Measurements from ENCODE around the gene MDFI.

Gene MDFI

GRCh38 chr6:41690541-41691330 lies 52.5 kb downstream of the MDFI start:
- no peak overlapping the region for H3K4me3 ChIP-seq (ENCODE audit: low read depth, low read length)
- no peak overlapping the region for H3K9ac ChIP-seq (ENCODE audit: low read depth, low read length)
- H3K9me3 ChIP-seq (ENCODE audit: control insufficient read depth, insufficient read depth, low read length), result no peaks in the 10 kb centered on the region
- H3K27me3 ChIP-seq (ENCODE audit: control insufficient read depth, insufficient read depth, low read length), result no peaks in the 10 kb centered on the region
- no peaks in the 10 kb centered on the region for H3K36me3 ChIP-seq (ENCODE audit: control insufficient read depth, insufficient read depth, low read length)
- no peak overlapping the region for H3K27ac ChIP-seq (ENCODE audit: low read depth, low read length)
- peaks cover 16% of the 10 kb centered on the region for H3K4me1 ChIP-seq (ENCODE audit: control insufficient read depth, insufficient read depth, low read length)

DNA sequence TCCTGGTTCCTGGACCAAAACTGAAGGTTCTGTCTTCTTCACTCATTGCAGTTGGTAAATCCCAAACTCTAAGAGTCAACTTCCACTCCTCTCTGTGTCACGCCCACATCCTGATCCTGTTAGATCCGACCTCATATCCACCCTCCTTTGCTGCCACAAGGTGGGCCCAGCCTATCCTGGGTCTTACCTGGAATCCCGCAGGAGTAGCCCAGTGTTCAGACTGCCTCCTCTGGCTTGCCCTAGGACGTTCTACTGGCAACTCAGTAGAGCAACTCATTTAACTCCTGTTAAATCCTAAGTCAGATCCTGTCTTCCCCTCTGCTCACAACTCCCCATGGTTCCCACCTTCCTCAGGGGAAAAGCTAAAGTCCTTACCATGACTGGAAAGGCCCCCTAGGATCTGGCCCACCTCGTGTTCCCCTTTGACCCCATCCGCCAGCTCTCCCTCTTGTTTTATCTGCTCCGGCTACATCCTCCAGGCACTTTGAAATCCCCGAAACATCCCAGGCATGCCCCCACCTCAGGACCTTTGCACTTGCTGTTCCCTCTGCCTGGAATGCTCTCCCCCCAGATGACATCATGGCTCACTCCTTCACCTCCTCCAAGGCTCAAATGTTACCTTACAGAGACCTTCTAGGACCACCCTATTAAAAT lies 53.3 kb downstream of the MDFI start:
- Histone ChIP-seq H3K9me3 (ENCODE audit: control insufficient read depth, insufficient read depth, low read length) (no peaks in the 10 kb centered on the region), H3K9ac (ENCODE audit: low read depth, low read length) (no peak overlapping the region), H3K36me3 (ENCODE audit: control insufficient read depth, insufficient read depth, low read length) (no peaks in the 10 kb centered on the region), H3K27ac (ENCODE audit: low read depth, low read length) (no peak overlapping the region), H3K27me3 (ENCODE audit: control insufficient read depth, insufficient read depth, low read length) (no peaks in the 10 kb centered on the region), H3K4me3 (ENCODE audit: low read depth, low read length) (no peak overlapping the region), H3K4me1 (ENCODE audit: control insufficient read depth, insufficient read depth, low read length) (peaks cover 16% of the 10 kb centered on the region)

- no peak overlapping the region for H3K4me3 ChIP-seq (ENCODE audit: low read depth, low read length)
- H3K27ac ChIP-seq (ENCODE audit: low read depth, low read length), result no peak overlapping the region
- H3K36me3 ChIP-seq (ENCODE audit: control insufficient read depth, insufficient read depth, low read length), result no peaks in the 10 kb centered on the region
- H3K27me3 ChIP-seq (ENCODE audit: control insufficient read depth, insufficient read depth, low read length), result no peaks in the 10 kb centered on the region
- peaks cover 13% of the 10 kb centered on the region for H3K4me1 ChIP-seq (ENCODE audit: control insufficient read depth, insufficient read depth, low read length)
- no peaks in the 10 kb centered on the region for H3K9me3 ChIP-seq (ENCODE audit: control insufficient read depth, insufficient read depth, low read length)
- no peak overlapping the region for H3K9ac ChIP-seq (ENCODE audit: low read depth, low read length)
Measured at GRCh38 chr6:41692080-41692675, 53.9 kb downstream of the MDFI start.

GRCh38 chr6:41692730-41693129 lies 54.5 kb downstream of the MDFI start:
- peaks cover 9% of the 10 kb centered on the region for H3K4me1 ChIP-seq (ENCODE audit: control insufficient read depth, insufficient read depth, low read length)
- H3K27me3 ChIP-seq (ENCODE audit: control insufficient read depth, insufficient read depth, low read length), result no peaks in the 10 kb centered on the region
- no peak overlapping the region for H3K4me3 ChIP-seq (ENCODE audit: low read depth, low read length)
- no peaks in the 10 kb centered on the region for H3K9me3 ChIP-seq (ENCODE audit: control insufficient read depth, insufficient read depth, low read length)
- no peak overlapping the region for H3K9ac ChIP-seq (ENCODE audit: low read depth, low read length)
- H3K36me3 ChIP-seq (ENCODE audit: control insufficient read depth, insufficient read depth, low read length), result no peaks in the 10 kb centered on the region
- H3K27ac ChIP-seq (ENCODE audit: low read depth, low read length), result no peak overlapping the region

DNA sequence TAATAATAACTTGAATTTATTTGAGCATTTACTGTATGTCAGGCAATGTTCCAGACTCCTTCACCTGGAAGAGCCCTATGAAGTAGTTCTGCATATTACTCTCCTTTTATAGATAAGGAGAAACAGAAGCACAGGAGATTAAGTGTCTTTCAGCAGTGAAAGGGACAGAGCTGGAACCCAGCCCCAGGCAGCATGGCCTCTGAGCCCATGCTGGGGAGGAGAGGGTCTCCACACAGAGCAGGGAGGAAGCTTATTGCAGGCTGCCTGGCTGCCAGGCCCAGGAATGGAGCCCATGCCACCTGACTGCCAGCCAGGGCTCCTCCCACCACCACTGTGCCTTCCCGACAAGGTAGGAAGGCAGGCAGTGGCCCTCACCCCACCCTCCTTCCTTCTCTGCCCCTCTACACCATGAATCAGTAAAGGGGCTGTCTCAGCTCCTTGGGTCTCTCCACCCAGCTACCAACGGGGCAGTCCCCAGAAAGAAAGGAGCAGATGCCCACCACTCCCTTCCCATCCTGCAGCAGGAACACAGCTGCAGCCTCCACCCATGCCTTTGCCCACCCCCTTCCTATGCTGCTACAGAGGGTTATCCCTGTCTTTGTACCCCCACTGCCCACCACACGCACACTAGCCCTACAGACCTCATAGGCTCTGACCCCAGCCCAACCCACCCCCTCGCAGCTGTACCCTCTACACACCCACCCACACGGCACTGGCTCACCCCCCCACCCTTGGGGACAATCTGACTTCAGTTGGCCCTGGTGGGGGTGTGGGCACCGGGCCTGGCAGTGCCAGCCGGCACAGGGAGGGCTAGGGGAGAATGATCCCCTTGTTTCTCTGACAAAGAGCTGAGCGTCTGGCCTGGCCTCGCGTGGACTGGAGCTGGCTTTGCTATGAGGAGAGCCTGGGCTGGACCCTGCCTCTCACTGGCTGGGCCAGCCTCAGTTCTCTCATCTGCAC lies 55.3 kb downstream of the MDFI start:
- no peak overlapping the region for H3K4me3 ChIP-seq (ENCODE audit: low read depth, low read length)
- H3K9ac ChIP-seq (ENCODE audit: low read depth, low read length), result no peak overlapping the region
- H3K9me3 ChIP-seq (ENCODE audit: control insufficient read depth, insufficient read depth, low read length), result no peaks in the 10 kb centered on the region
- no peaks in the 10 kb centered on the region for H3K27me3 ChIP-seq (ENCODE audit: control insufficient read depth, insufficient read depth, low read length)
- no peak overlapping the region for H3K27ac ChIP-seq (ENCODE audit: low read depth, low read length)
- H3K36me3 ChIP-seq (ENCODE audit: control insufficient read depth, insufficient read depth, low read length), result no peaks in the 10 kb centered on the region
- peaks cover under 1% of the 10 kb centered on the region; the same call in 1 of the 2 replicates for H3K4me1 ChIP-seq (ENCODE audit: control insufficient read depth, insufficient read depth, low read length)

GRCh38 chr6:41694815-41695526 lies 56.7 kb downstream of the MDFI start:
- Histone ChIP-seq H3K9me3 (ENCODE audit: control insufficient read depth, insufficient read depth, low read length) (no peaks in the 10 kb centered on the region), H3K4me3 (ENCODE audit: low read depth, low read length) (no peak overlapping the region), H3K4me1 (ENCODE audit: control insufficient read depth, insufficient read depth, low read length) (no peaks in the 10 kb centered on the region), H3K36me3 (ENCODE audit: control insufficient read depth, insufficient read depth, low read length) (no peaks in the 10 kb centered on the region), H3K27ac (ENCODE audit: low read depth, low read length) (no peak overlapping the region), H3K9ac (ENCODE audit: low read depth, low read length) (no peak overlapping the region), H3K27me3 (ENCODE audit: control insufficient read depth, insufficient read depth, low read length) (no peaks in the 10 kb centered on the region)

DNA sequence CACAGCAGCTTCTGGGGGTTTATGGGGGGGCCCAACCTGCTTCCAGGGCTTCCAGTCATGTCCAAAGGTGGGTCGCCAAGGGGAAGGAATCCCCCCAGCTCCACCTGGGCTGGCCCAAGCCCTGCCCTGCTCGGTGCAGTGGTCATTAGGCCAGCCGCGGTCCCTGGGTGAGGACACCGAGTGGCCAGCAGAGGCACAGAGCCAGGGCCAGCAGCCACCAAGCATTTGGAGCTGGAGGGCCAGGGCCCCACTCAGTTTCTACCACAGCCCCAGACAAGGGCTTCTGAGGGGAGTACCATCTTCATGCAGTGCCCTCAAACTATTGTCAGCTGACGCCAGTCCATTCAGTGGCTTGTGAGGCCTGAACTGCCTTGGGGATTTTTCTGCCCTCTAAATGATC lies 57.6 kb downstream of the MDFI start:
- no peak overlapping the region for H3K9ac ChIP-seq (ENCODE audit: low read depth, low read length)
- H3K36me3 ChIP-seq (ENCODE audit: control insufficient read depth, insufficient read depth, low read length), result no peaks in the 10 kb centered on the region
- H3K27me3 ChIP-seq (ENCODE audit: control insufficient read depth, insufficient read depth, low read length), result no peaks in the 10 kb centered on the region
- no peak overlapping the region for H3K4me3 ChIP-seq (ENCODE audit: low read depth, low read length)
- H3K27ac ChIP-seq (ENCODE audit: low read depth, low read length), result no peak overlapping the region
- 0 out of 2 replicates have a peak, but pooled peaks cover 5% of the 10 kb centered on the region for H3K4me1 ChIP-seq (ENCODE audit: control insufficient read depth, insufficient read depth, low read length)
- H3K9me3 ChIP-seq (ENCODE audit: control insufficient read depth, insufficient read depth, low read length), result no peaks in the 10 kb centered on the region

DNA sequence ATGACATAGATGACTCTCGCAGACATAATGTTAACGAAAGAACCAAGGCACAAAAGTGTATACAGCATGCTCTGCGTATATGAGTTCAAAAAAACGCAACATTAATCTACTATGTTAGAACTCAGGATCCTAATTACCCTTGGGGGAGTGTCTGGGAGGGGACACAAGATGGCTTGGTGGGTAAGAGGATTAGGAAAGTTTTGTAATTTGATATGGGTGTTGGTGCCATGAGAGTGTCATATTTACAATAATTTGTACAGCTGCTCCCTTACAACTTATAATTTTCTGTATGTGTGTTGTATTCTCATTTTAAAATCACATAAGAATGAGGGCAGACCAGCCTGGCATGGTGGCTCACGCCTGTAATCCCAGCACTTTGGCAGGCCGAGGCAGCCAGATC lies 58.5 kb downstream of the MDFI start:
- no peak overlapping the region for H3K4me3 ChIP-seq (ENCODE audit: low read depth, low read length)
- H3K36me3 ChIP-seq (ENCODE audit: control insufficient read depth, insufficient read depth, low read length), result no peaks in the 10 kb centered on the region
- no peaks in the 10 kb centered on the region for H3K27me3 ChIP-seq (ENCODE audit: control insufficient read depth, insufficient read depth, low read length)
- H3K9ac ChIP-seq (ENCODE audit: low read depth, low read length), result no peak overlapping the region
- no peaks in the 10 kb centered on the region for H3K9me3 ChIP-seq (ENCODE audit: control insufficient read depth, insufficient read depth, low read length)
- 0 out of 2 replicates have a peak, but pooled peaks cover 9% of the 10 kb centered on the region for H3K4me1 ChIP-seq (ENCODE audit: control insufficient read depth, insufficient read depth, low read length)
- no peak overlapping the region for H3K27ac ChIP-seq (ENCODE audit: low read depth, low read length)

DNA sequence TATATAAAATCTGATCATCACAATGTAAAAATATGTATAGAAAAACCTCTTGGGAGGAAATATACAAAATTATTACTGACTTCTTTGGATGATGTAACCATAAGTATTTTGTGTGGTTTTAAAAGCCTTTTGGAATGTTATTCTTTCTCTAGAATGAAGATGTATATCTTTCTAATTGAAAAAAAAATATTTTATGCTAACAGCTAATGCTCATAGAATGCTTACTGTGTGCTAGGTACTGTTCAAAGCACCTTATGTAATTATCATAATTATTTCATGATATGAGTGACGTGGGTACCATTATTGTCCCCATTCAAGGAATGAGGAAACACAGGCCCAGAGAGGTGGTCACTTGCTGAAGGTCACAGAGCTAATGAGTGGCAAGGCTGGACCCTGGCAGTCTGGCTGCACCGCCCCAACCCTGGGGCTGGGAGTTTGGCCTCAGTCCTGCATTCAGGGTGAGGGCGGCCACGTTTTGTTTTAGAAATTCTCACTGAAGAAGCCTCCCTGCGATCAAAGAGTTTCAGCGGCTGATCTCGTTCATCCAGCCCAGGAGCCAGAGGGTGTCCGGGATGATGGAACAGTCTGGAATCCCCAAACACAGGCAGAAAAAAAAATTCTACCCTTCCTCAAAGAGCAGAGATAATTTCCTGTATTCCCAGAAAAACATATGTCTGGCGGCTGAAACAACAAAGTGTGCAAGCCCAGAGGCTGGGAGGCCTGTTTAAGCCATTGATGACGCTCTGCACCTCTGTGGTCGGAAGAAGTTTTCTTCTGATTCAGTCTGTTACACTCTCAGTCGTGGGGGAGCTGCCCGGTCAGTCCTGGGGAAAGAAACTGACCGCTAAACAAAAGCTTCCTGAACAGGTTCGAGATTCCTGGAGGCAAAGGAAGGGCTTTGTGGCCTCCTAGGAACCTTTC lies 59.9 kb downstream of the MDFI start:
- 0 out of 2 replicates have a peak, but pooled peaks cover 9% of the 10 kb centered on the region for H3K4me1 ChIP-seq (ENCODE audit: control insufficient read depth, insufficient read depth, low read length)
- no peaks in the 10 kb centered on the region for H3K27me3 ChIP-seq (ENCODE audit: control insufficient read depth, insufficient read depth, low read length)
- H3K9me3 ChIP-seq (ENCODE audit: control insufficient read depth, insufficient read depth, low read length), result no peaks in the 10 kb centered on the region
- no peak overlapping the region for H3K9ac ChIP-seq (ENCODE audit: low read depth, low read length)
- no peak overlapping the region for H3K27ac ChIP-seq (ENCODE audit: low read depth, low read length)
- H3K36me3 ChIP-seq (ENCODE audit: control insufficient read depth, insufficient read depth, low read length), result no peaks in the 10 kb centered on the region
- H3K4me3 ChIP-seq (ENCODE audit: low read depth, low read length), result no peak overlapping the region
